H1 (cell line): Measurements from ENCODE around the gene PTMA. TPM values are rescaled to one million over a fixed set of nuclear protein-coding genes. Genes with fewer than 3 reads are reported as not detected.

Experiments used
- ASH2L ChIP-seq: fragments of 200-600, 300-600 bp; sonication (generic); IDR thresholded peaks from one replicate; pipeline ENCODE4 v1.7.1; 2017; ENCODE audit warnings: low read length
- ATF2 ChIP-seq: IDR thresholded peaks from 2 replicates; pipeline ENCODE4 v1.6.1; 2012; ENCODE audit warnings: low read length, inconsistent platforms
- BACH1 ChIP-seq: IDR thresholded peaks from 2 replicates; pipeline ENCODE4 v1.6.1; 2012; ENCODE audit warnings: low read length, improper control_type of control experiment
- CHD7 ChIP-seq: fragments of 300-600 bp; sonication (generic); IDR thresholded peaks from 2 replicates; pipeline ENCODE4 v1.7.1; 2012; ENCODE audit warnings: low read length, moderate library complexity, mild to moderate bottlenecking, inconsistent platforms; ENCODE audit not compliant: insufficient replicate concordance
- FOSL1 ChIP-seq: IDR thresholded peaks from 2 replicates; pipeline ENCODE4 v1.6.1; 2011; ENCODE audit warnings: mild to moderate bottlenecking, low read depth, low read length, moderate library complexity; ENCODE audit not compliant: insufficient read depth
- JUN ChIP-seq: IDR thresholded peaks from 2 replicates; pipeline ENCODE4 v1.6.1; 2011; ENCODE audit warnings: low read depth, mild to moderate bottlenecking, improper control_type of control experiment, low read length
- KDM5A ChIP-seq: fragments of 200-600 bp; IDR thresholded peaks from 2 replicates; pipeline ENCODE4 v1.7.1; 2012; ENCODE audit warnings: mild to moderate bottlenecking, low read length, inconsistent platforms, mixed read lengths
- RFX5 ChIP-seq: IDR thresholded peaks from 2 replicates; pipeline ENCODE4 v1.6.1; 2011; ENCODE audit warnings: low read depth, low read length, improper control_type of control experiment, borderline replicate concordance
- polyA plus RNA-seq, 7 experiments: library from polyadenylated mRNA; depleted of rRNA in 3 of 7; stranded (reverse) in 5 of 7; unstranded in 2 of 7; fragments of >200 nt in 5 of 7; fragments of 200-250 nt in 2 of 7; gene quantifications; 1 replicate in 5 of 7; 2 replicates in 1 of 7; 4 replicates in 1 of 7; pipeline versions ENCODE4 v1.2.1 to v1.2.3, GENCODE V29; 2011 to 2013; ENCODE audit warnings: missing spikeins in 2 of 7, mixed read lengths in 2 of 7
- total RNA-seq: library from RNA; stranded (reverse); fragmentation: NEBNext Ultra II Directional; extraction: Animal tissue kit (Norgen Biotek cat#: 25700); gene quantifications from 2 replicates; pipeline ENCODE4 v1.2.1, GENCODE V29; 2021
- TF ChIP-seq, protein P1 (sequence below): IDR thresholded peaks from 2 replicates; pipeline ENCODE4 v1.6.1; 2011; ENCODE audit warnings: low read length, improper control_type of control experiment

PTMA gene
- total and polyA plus RNA-seq, 2 of the 8 experiments (the other 6 are each of a cell fraction or from before 2014, with no cell fraction given): 683 to 2,680 TPM

DNA sequence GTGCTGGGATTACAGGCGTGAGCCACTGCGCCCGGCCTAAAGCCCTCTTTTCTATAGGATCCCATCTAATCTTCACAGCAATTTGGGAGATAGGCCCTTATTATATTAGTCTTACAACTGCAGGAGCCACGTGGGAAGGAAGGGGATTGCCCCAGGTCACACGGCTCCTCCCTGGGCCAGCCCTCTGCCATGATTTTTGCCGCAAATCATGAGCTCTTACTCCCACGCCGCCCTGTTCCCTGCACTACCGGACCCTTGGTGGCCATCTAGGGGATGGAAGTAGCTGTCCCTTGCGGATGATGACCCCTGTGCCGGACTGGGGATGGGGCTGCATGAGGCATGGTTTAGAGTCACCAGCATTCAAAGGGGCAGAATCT is 28.4 kb upstream of the PTMA start (continued):
- no peak for TF ChIP-seq FOSL1
- TF ChIP-seq RFX5: no peak
- peak; percentile 5 for TF ChIP-seq ASH2L
- no peak for TF ChIP-seq JUN
- no peak for TF ChIP-seq BACH1
- TF ChIP-seq, protein P1, sequence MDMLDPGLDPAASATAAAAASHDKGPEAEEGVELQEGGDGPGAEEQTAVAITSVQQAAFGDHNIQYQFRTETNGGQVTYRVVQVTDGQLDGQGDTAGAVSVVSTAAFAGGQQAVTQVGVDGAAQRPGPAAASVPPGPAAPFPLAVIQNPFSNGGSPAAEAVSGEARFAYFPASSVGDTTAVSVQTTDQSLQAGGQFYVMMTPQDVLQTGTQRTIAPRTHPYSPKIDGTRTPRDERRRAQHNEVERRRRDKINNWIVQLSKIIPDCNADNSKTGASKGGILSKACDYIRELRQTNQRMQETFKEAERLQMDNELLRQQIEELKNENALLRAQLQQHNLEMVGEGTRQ: no peak; the same call in 1 of the 2 replicates
- no peak for TF ChIP-seq ATF2
- no peak for TF ChIP-seq KDM5A
- no peak for TF ChIP-seq CHD7
